Lung (tissue), 12 donors: ENCODE data around the gene TMEM109. TPM values are rescaled to one million over a fixed set of nuclear protein-coding genes. Genes with fewer than 3 reads are reported as not detected.
"Not testable (repeated sequence)": the region's sequence is repeated elsewhere in the genome, so short reads cannot be mapped to it uniquely, and the experiment has no call there.

Experiments
- ATAC-seq: fragments of 200-7000 bp; cut with Tn5 transposase; one replicate; pipeline ENCODE4 v1.9.1; 2020; ENCODE audit warnings: moderate number of reproducible peaks; ENCODE audit not compliant: insufficient read depth, low FRiP score
- DNase-seq, 3 donors: peaks; one replicate each; pipeline ENCODE4 v3.0.0-alpha.2; 2013 to 2017
- H3K27ac ChIP-seq, 2 donors: one replicate each; pipeline ENCODE4 v1.5.1; 2013; ENCODE audit warnings: mild to moderate bottlenecking in 2 of 2, moderate library complexity in 2 of 2, control low read depth in 1 of 2, inconsistent platforms in 1 of 2, low read depth in 1 of 2, low read length in 1 of 2
- H3K27me3 ChIP-seq, 3 donors: one replicate each; pipeline ENCODE4 v1.5.1; 2013; ENCODE audit warnings: low read length in 2 of 3; ENCODE audit not compliant: control insufficient read depth in 3 of 3, insufficient read depth in 3 of 3
- H3K36me3 ChIP-seq, 4 donors: one replicate each; pipeline ENCODE4 v1.5.1; 2013; ENCODE audit warnings: low read length in 4 of 4, mild to moderate bottlenecking in 1 of 4, moderate library complexity in 1 of 4; ENCODE audit not compliant: control insufficient read depth in 4 of 4, insufficient read depth in 4 of 4
- H3K4me1 ChIP-seq, 5 donors: one replicate each; pipeline ENCODE4 v1.5.1; 2013; ENCODE audit warnings: low read length in 5 of 5, mild to moderate bottlenecking in 2 of 5, moderate library complexity in 1 of 5; ENCODE audit not compliant: control insufficient read depth in 5 of 5, insufficient read depth in 5 of 5
- H3K4me3 ChIP-seq: one replicate; pipeline ENCODE4 v1.5.1; 2013; ENCODE audit warnings: mild to moderate bottlenecking, control low read depth, moderate library complexity
- H3K9ac ChIP-seq, 2 donors: one replicate each; pipeline ENCODE4 v1.5.1; 2013; ENCODE audit warnings: low read length in 2 of 2, control low read depth in 1 of 2; ENCODE audit not compliant: insufficient read depth in 1 of 2
- H3K9me3 ChIP-seq, 4 donors: one replicate each; pipeline ENCODE4 v1.5.1; 2013; ENCODE audit warnings: low read length in 3 of 4, mild to moderate bottlenecking in 1 of 4, moderate library complexity in 1 of 4; ENCODE audit not compliant: control insufficient read depth in 4 of 4, insufficient read depth in 3 of 4
- WGBS, 2 donors: extraction: QIAGEN DNeasy Blood & Tissue Kit; methylation state at CpG; one replicate each; pipeline ENCODE4 v1.1.7; 2013; 5-methylcytosine and 5-hydroxymethylcytosine counted together
- polyA plus RNA-seq, 2 donors: library from polyadenylated mRNA; stranded (reverse); fragments of 200-250 nt; gene quantifications; one replicate each; pipeline ENCODE4 v1.2.1, GENCODE V29; 2013
- total RNA-seq, 2 donors: library from RNA; depleted of rRNA in 1 of 2; stranded (reverse); fragments of >200 nt in 1 of 2; gene quantifications; one replicate each; pipeline ENCODE4 v1.2.1, GENCODE V29; 2014 to 2021
- TF ChIP-seq, protein P1 (sequence below): IDR thresholded peaks from 2 replicates; pipeline ENCODE4 v1.5.1; 2012; ENCODE audit warnings: mild to moderate bottlenecking; ENCODE audit errors: control extremely low read depth, extremely low read depth
- donor health status: control.
- donor health status: control.
- donor health status: Bipolar disorder and iron deficiency.
- donor health status: healthy.
- donor health status: DM: yes; HTN: yes; CAD: no.

TMEM109 gene
- total and polyA plus RNA-seq, 4 donors = 69.2 to 128 (median 99.3) TPM

DNA sequence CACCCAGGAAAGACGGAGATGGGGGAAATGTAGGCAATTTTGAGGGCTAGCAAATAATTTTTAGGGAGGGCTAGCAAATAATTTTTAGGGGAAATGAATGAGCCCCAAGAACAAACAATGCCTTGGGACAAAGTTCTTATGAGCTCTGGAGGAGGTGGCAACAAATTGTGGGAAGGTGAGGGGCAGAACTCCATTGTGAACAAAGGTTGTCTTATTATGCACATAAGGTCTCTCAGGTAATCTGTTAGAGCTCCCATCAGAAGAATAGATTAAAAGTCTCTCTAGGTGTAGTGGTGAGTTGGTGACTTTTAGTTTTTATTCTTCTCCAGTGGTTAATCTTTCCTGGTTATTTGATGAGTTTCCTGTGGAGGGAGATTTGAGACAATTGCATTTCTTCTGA, 5.2 kb upstream of the TMEM109 start:
- TF ChIP-seq, protein P1, sequence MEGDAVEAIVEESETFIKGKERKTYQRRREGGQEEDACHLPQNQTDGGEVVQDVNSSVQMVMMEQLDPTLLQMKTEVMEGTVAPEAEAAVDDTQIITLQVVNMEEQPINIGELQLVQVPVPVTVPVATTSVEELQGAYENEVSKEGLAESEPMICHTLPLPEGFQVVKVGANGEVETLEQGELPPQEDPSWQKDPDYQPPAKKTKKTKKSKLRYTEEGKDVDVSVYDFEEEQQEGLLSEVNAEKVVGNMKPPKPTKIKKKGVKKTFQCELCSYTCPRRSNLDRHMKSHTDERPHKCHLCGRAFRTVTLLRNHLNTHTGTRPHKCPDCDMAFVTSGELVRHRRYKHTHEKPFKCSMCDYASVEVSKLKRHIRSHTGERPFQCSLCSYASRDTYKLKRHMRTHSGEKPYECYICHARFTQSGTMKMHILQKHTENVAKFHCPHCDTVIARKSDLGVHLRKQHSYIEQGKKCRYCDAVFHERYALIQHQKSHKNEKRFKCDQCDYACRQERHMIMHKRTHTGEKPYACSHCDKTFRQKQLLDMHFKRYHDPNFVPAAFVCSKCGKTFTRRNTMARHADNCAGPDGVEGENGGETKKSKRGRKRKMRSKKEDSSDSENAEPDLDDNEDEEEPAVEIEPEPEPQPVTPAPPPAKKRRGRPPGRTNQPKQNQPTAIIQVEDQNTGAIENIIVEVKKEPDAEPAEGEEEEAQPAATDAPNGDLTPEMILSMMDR = no peak
- DNase-seq (no peak), ATAC-seq (no peak)
- Histone ChIP-seq H3K27me3 (no peaks in the 10 kb centered on the region), H3K9ac (no peak overlapping the region), H3K36me3 (no peaks in the 10 kb centered on the region), H3K4me1 (peaks cover 11 to 30% (median 18%) of the 10 kb centered on the region in 5 donors), H3K27ac (no peak overlapping the region), H3K4me3 (no peak overlapping the region), H3K9me3 (no peaks in the 10 kb centered on the region)
- WGBS, 2 donors = 33 to 80% methylated on average over 1 of the region's 1 CpG

DNA sequence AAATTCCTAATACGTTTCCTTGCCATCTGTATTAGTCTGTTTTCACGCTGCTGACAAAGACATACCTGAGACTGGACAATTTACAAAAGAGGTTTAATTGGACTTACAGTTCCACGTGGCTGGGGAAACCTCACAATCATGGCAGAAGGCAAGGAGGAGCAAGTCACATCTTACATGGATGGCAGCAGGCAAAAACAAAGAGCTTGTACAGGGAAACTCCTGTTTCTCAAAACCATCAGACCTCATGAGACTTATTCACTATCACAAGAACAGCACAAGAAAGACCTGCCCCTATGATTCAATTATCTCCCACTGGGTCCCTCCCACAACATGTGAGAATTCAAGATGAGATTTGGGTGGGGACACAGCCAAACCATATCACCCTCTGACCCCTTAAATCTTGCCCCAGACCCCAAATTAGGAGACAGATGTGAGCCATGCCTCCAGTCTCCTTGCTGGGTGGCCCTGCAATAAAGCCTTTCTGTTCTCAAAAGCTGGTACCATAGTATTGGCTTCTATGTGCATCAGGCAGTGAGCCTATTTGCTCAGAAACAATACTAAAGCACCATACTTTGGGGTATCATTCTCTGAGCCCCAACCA, 4.2 kb upstream of the TMEM109 start:
- not testable (repeated sequence) for H3K9me3 ChIP-seq, H3K27me3 ChIP-seq, H3K27ac ChIP-seq, ATAC-seq, H3K9ac ChIP-seq, H3K36me3 ChIP-seq, DNase-seq, H3K4me3 ChIP-seq
- 73 to 82% methylated on average over 3 of the region's 3 CpGs for WGBS, 2 donors
- peaks cover 11 to 28% (median 17%) of the 10 kb centered on the region in 5 donors for H3K4me1 ChIP-seq

DNA sequence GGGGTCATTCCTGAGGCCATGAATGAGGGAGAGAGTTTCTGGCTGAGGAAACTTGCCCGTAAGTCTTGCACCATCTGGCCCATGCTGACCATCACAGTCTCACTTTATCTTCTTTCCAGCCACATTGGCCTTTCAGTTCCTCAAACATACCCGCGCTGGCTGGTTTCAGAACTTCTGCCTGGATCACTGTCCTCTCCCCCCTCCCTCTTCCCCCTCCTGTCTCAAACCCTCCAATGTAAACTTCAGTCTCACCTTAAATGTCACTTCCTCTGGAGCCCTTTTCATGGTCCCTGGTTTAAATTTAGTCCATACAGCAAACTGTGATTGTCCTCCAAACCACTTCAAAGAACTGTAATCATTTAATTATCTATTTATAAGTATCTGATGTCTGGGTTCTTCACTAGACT, 3.7 kb upstream of the TMEM109 start:
- 37 to 73% methylated on average over 3 of the region's 3 CpGs for WGBS, 2 donors
- Histone ChIP-seq H3K36me3 (no peaks in the 10 kb centered on the region), H3K27ac (no peak overlapping the region), H3K9me3 (no peaks in the 10 kb centered on the region), H3K9ac (no peak overlapping the region), H3K27me3 (no peaks in the 10 kb centered on the region), H3K4me1 (peaks cover 9 to 28% (median 12%) of the 10 kb centered on the region in 5 donors), H3K4me3 (no peak overlapping the region)
- TF ChIP-seq, protein P1 = no peak
- DNase-seq (peak in 1 of 3 donors; percentile 19), ATAC-seq (no peak)

DNA sequence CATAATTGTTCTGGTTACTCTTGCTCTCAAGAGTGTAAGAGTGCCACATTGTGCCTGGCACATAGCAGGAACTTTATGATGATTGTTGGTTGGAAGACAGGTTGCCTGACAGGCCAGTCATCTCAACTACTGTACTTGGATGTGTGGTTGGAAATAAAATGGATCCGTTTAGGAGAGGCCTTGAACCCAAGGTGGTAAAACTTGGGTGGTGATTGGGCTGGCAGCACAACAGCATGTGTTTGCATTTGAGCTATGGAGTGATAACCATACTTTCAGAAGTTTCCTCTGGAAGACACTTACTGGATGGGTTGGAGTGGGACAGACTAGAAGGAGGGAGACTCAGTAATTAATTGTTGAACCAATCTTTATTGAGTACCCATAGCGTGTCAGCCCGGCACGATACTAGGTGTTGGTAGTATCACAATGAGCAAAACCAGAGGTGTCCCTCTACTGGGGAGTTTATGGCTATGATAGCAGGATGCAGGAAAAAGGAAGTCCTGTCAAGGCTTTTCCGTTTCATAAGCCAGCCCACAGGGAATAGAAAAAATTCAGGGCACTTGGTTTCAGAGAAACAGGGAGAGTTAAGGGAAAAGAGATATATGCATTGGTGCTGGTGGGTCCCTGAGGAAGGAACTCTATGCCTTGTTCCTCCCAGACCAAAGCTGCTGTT, 3.1 kb upstream of the TMEM109 start:
- Histone ChIP-seq H3K27me3 (no peaks in the 10 kb centered on the region), H3K9ac (no peak overlapping the region), H3K4me3 (no peak overlapping the region), H3K9me3 (no peaks in the 10 kb centered on the region), H3K4me1 (peaks cover 7 to 28% (median 12%) of the 10 kb centered on the region in 5 donors), H3K36me3 (no peaks in the 10 kb centered on the region), H3K27ac (peak overlapping the region in 1 of 2 donors; percentile 65)
- TF ChIP-seq, protein P1 = no peak
- peak in 2 of 3 donors; percentile 28 to 29 for DNase-seq
- ATAC-seq = no peak
- WGBS, 2 donors = 53 to 60% methylated on average over 5 of the region's 5 CpGs
